ENCODE measurements around the gene TRMT112.

DNA sequence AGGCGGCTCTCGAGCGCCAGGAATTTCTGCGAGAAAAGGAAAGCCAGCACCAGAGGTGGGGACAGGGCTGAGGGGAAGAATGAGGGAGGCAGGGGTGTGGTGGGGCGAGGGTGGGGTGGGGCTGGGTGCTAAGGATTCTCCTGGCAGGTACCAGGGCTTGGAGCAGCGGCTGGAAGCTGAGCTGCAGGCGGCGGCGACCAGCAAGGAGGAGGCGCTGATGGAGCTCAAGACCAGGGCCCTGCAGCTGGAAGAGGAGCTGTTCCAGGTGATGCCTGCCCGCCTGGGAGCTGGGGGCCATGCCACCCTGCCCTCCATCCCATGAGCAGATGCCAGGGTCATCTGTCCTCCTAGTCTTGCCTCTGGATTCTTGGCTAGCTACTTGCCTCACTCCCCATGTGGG, 32.0 kb upstream of the TRMT112 start:
- TF ChIP-seq, protein P1, sequence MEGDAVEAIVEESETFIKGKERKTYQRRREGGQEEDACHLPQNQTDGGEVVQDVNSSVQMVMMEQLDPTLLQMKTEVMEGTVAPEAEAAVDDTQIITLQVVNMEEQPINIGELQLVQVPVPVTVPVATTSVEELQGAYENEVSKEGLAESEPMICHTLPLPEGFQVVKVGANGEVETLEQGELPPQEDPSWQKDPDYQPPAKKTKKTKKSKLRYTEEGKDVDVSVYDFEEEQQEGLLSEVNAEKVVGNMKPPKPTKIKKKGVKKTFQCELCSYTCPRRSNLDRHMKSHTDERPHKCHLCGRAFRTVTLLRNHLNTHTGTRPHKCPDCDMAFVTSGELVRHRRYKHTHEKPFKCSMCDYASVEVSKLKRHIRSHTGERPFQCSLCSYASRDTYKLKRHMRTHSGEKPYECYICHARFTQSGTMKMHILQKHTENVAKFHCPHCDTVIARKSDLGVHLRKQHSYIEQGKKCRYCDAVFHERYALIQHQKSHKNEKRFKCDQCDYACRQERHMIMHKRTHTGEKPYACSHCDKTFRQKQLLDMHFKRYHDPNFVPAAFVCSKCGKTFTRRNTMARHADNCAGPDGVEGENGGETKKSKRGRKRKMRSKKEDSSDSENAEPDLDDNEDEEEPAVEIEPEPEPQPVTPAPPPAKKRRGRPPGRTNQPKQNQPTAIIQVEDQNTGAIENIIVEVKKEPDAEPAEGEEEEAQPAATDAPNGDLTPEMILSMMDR (IDR thresholded peaks at IDR 0.05 in 2 of 3, conservative IDR thresholded peaks at IDR 0.05 in 1 of 3; ENCODE audit: borderline replicate concordance in 1 of 3, insufficient read depth in 1 of 3, low read depth in 2 of 3, low read length in 2 of 3), result no peak
- TF ChIP-seq FOSL1 (IDR thresholded peaks at IDR 0.05; ENCODE audit: low read depth) (no peak), POLR2AphosphoS5 (IDR thresholded peaks at IDR 0.05; ENCODE audit: low read depth, low read length) (no peak), ZFX (IDR thresholded peaks at IDR 0.05) (no peak)
- TF ChIP-seq, protein P2, sequence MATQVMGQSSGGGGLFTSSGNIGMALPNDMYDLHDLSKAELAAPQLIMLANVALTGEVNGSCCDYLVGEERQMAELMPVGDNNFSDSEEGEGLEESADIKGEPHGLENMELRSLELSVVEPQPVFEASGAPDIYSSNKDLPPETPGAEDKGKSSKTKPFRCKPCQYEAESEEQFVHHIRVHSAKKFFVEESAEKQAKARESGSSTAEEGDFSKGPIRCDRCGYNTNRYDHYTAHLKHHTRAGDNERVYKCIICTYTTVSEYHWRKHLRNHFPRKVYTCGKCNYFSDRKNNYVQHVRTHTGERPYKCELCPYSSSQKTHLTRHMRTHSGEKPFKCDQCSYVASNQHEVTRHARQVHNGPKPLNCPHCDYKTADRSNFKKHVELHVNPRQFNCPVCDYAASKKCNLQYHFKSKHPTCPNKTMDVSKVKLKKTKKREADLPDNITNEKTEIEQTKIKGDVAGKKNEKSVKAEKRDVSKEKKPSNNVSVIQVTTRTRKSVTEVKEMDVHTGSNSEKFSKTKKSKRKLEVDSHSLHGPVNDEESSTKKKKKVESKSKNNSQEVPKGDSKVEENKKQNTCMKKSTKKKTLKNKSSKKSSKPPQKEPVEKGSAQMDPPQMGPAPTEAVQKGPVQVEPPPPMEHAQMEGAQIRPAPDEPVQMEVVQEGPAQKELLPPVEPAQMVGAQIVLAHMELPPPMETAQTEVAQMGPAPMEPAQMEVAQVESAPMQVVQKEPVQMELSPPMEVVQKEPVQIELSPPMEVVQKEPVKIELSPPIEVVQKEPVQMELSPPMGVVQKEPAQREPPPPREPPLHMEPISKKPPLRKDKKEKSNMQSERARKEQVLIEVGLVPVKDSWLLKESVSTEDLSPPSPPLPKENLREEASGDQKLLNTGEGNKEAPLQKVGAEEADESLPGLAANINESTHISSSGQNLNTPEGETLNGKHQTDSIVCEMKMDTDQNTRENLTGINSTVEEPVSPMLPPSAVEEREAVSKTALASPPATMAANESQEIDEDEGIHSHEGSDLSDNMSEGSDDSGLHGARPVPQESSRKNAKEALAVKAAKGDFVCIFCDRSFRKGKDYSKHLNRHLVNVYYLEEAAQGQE (IDR thresholded peaks at IDR 0.05; ENCODE audit: low read depth), result no peak

Data from HCT116 (cell line).